Activated CD8-positive, alpha-beta memory T cell treated with anti-CD3 and anti-CD28 coated beads for 1 hour (primary cell): ENCODE measurements around the gene NEU1.
"Not testable (repeated sequence)": the region's sequence is repeated elsewhere in the genome, so short reads cannot be mapped to it uniquely, and the experiment has no call there.

Experiments used
- DNase-seq, 2 donors: peaks; one replicate each; pipeline ENCODE4 v3.0.0-alpha.2; 2020; ENCODE audit warnings: low read depth in 1 of 2; ENCODE audit errors: extremely low read depth in 1 of 2

NEU1 gene

DNA sequence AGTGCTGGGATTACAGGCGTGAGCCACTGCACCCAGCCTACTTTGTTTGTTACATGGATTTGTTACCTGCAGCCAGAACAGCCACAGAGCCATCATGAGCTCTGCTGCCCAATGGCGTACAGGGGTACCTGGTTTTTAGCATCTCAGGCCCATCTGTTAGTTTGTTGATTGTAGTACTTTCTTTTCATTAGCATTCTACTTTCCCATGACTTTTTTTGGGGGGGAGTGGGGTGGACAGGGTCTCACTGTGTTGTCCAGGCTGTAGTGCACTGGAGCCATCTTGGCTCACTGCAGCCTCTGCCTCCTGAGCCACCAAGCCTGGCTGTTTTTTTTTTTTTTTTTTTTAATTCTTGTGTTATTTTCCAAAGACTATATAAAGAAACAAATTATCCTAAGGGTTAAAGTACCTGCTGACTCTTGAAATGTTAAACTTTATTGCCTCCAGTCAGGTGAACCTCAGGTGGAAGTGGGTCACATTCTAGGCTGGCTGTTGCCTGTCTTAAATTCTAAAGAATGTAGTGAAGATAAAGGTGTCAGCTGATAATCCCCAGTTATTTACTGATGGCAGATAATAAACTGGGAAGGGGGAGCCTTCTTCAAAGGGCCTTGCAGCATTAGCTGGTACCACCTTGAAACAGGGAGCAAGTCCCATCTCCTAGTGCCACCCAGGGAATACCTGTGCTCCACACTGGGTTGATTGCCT lies 15.2 kb downstream of the NEU1 start:
- no peak for DNase-seq

DNA sequence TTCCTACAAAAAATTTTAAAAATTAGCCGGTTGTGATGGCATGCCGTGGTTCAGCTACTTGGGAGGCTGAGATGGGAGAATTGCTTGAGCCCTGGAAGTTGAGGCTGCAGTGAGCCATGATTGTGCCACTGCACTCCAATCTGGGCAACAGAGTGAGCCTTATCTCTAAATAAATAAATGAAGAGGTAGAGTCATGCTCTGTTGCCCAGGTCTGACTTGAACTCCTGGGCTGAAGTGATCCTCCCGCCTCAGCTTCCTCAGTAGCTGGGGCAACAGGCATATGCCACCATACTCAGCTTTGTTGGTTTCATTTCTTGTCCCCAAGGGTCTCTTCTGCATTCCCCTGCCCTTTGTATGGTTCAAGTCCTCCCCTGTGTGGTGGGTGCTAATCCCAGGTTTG lies 18.1 kb downstream of the NEU1 start:
- DNase-seq = no peak

DNA sequence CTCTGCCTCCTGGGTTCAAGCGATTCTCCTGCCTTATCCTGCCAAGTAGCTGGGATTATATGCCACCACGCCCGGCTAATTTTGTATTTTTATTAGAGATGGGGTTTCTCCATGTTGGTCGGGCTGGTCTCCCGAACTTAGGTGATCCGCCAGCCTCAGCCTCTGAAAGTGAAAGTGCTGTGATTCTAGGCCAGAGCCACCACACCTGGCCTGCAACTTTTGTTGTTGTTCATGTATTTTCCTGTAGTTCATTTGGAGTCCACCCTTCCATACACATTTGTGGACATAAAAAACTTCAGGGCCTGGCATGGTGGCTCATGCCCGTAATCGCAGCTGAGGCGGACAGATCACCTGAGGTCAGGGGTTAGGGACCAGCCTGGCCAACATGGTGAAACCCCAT lies 20.6 kb downstream of the NEU1 start:
- DNase-seq = no peak

DNA sequence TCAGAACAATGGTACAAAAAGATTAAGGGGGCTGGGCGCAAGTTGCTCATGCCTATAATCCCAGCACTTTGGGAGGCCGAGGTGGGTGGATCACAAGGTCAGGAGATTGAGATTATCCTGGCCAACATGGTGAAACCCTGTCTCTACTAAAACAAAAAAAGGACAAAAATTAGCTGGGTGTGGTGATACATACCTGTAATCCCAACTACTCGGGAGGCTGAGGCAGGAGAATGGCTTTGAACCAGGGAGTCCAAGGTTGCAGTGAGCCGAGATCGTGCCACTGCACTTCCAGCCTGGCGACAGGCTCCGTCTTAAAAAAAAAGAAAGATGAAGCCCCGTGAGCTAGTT lies 22.9 kb downstream of the NEU1 start:
- not testable (repeated sequence) for DNase-seq

DNA sequence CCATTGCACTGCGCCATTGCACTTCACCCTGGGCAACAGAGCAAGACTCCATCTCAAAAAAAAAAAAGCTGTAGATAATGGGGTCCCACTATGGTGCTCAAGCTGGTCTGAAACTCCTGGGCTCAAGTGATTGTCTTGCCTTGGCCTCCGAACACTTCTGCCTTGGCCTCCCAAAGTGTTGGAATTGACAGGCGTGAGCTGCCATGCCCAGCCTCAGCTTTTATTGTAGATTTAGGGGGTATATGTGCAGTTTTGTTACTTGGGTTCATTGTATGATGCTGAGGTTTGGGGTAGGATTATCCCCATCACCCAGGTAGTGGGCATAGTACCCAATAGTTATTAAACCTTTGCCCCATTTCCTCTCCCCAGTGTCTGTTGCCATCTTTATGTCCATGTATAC lies 23.7 kb downstream of the NEU1 start:
- no peak for DNase-seq

DNA sequence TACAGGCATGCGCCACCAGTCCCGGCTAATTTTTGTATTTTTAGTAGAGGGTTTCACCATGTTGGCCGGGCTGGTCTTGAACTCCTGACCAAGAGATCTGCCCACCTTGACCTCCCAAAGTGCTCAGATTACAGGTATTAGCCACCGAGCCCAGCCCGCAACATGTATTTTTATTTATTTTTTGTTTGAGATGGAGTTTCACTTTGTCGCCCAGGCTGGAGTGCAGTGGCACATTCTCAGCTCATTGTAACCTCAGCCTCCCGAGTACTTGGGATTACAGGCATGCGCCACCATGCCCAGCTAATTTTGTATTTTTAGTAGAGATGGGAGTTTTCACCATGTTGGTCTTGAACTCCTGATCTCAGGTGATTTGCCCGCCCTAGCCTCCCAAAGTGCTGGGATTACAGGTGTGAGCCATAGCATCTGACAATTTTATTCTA lies 24.5 kb downstream of the NEU1 start:
- not testable (repeated sequence) for DNase-seq

DNA sequence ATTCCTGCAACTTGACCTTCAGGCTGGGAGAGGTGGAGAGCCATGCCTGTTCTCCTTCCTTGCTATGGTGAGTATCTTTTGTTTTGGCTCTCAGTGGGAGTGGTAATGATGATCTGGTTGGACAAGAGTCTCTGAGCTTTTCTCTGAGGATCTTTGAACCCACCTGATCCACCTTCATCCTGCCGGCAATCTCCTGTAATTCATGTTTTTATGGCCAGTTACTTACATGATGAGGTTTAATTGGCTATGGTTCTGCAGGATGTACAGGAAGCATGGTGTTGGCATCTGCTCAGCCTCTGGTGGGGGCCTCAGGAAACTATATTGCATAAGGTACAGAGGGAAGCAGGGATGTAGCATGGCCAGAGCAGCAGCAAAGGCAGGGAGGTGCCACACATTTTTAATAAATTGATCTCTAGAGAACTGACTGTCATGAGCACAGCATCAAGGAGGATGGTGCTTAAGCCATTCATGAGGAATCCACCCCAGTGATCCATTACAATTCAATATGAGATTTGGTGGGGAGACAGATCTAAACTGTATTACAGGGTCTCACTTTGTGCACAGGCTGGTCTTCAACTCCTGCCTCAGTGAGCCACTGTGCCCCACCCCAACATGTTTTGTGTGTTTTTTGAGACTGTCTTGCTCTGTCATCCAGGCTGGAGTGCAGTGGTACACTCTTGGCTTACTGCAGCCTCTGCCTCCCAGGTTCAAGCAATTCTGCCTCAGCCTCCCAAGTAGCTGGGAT lies 25.1 kb downstream of the NEU1 start:
- no peak for DNase-seq

DNA sequence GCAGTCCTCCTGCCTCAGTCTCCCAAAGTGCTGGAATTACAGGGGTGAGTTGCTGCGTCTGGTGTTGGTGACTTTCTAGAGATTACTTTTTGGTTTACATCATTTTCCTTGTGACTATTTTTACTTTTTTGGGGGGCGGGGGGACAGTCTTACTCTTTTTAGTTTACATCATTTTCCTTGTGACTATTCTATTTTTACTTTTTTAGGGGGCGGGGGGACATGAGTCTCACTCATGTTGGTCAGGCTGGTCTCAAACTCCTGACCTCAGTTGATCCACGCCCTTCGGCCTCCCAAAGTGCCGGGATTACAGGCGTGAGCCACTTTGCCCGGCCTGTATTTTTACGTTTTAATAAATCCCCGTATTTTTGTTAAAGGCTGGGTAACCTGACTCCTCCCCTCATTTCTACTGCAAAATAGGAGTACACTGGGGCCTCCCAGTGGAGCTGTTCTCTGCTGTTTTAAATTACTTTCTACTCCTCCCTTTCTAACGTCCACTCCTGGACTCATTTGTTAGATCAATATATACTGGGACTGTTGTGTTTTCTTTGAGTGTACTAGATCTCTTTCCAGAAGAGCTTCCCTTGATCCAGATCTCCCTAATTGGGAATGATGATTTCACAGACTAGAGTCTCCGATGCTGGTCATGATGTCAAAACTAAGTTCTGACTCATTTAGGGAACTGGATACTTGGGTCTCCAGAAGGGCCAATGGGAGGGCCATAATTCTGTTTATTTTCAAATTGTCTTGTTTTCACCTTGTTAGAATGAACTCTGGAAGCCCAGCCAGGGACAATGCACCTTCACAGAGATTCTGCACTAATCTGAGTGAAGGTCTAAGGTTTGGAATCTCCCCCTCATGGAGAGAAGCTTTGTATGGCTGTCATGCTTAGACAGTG lies 25.9 kb downstream of the NEU1 start:
- no peak for DNase-seq

DNA sequence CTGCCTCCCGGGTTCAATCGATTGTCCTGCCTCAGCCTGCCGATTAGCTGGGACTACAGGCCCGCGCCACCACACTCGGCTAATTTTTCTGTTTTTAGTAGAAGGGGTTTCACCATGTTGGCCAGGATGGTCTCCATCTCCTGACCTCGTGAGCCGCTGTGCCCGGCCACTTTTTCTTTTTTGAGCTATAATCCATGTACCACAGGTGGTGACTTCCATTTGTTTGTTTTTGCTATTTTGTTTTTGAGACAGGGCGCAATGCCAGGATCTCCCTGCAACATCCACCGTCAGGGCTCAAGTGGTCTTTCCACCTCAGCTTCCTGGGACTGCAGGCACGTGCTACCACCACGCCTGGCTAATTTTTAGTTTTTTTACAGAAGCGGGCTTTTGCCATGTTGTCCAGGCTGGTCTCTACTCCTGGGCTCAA lies 26.6 kb downstream of the NEU1 start:
- no peak for DNase-seq

DNA sequence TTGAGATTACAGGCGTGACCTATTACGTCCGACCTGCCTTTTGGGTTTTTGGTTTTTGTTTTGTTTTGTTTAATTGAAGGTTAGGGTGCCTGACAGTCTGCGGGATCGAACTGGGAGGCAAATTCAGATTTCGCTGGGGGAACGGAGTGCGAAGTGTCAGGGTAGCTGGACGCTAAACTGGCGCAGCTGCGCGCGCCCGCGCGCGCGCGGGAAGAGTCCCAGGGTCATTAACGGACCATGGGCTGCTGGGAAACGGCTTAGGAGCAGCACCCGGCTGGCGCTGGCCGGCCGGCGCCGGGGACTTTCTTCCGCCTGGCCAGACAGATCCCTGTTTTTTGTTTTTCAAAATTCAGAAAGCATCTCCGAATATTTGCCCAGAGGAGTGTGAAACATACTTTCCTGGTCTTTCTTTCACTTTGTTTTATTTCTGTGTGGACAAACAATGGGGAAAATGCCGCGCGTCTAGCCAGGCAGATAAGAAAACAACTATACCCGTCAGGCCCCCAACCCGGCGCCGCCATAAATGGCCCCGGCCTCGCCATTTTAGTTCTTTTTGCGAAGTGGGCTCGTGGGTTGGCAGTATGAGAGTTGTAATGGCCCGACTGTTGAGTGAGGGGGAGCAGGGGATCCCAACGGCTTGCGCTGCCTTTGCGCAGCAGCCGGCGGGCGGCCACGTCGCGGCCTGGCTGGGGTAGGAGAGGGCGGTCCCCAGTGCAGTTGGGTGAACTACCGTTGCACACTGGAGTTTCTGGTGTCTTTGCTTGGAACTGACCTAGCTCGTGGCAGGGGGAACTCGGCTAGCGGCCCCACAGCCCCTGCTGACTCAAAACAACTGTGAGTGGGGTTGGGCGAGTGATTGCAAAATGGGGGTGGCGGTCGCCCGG lies 28.0 kb downstream of the NEU1 start:
- peak; percentile 60 to 69 for DNase-seq

DNA sequence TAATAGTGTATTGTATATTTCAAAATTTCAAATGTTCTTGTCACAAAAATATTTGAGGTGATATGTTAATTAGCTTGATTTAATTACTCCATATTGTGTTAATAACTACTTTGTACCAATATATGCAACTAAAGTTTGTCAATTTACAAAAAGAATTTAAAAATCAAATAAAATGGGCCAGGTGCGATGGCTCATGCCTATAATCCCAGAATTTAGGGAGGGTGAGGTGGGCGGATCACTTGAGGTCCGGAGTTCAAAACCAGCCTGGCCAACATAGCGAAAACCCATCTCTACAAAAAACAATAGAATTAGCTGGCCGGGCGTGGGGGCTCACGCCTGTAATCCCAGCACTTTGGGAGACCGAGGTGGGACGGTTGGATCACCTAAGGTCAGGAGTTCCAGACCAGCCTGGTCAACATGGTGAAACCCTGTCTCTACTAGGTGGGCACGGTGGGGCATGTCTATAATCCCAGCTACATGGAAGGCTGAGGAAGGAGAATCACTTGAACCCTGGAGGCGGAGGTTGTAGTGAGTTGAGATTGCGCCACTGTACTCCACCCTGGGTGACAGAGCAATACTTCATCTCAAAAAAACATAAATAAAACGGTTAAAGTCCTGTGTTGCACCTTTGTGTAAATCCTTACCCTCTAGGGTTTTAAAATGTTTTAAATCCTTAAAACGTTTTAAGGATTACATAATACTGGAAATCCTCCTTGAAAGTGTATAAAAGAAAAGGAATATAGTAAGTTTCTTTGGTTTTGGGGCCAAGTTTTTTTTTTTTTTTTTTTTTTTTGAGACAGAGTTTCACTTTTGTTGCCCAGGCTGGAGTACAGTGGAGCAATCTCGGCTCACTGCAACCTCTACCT lies 31.0 kb downstream of the NEU1 start:
- DNase-seq = no peak

DNA sequence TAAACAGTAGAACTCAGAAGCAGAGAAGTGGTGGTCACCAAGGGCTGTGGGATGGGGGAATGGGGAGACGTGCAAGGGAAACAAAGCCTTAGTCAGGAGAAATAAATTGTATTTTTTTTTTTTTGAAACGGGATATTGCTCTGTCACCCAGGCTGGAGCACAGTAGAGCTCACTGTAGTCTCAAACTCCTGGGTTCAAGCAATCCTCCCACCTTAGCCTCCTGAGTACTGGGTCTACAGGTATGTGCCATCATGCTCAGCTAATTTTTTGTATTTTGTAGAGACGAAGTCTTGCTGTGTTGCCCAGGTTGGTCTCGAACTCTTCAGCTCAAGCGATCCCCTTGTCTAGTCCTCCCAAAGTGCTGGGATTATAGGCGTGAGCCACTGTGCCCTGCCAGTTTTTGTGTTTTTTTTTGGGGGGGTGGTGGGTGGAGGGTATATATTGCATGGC lies 31.7 kb downstream of the NEU1 start:
- no peak for DNase-seq

DNA sequence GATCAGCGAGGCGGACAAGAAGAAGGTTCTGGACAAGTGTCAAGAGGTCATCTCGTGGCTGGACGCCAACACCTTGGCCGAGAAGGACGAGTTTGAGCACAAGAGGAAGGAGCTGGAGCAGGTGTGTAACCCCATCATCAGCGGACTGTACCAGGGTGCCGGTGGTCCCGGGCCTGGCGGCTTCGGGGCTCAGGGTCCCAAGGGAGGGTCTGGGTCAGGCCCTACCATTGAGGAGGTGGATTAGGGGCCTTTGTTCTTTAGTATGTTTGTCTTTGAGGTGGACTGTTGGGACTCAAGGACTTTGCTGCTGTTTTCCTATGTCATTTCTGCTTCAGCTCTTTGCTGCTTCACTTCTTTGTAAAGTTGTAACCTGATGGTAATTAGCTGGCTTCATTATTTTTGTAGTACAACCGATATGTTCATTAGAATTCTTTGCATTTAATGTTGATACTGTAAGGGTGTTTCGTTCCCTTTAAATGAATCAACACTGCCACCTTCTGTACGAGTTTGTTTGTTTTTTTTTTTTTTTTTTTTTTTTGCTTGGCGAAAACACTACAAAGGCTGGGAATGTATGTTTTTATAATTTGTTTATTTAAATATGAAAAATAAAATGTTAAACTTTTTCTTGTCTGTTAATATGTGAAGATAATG lies 32.9 kb downstream of the NEU1 start:
- DNase-seq = no peak

DNA sequence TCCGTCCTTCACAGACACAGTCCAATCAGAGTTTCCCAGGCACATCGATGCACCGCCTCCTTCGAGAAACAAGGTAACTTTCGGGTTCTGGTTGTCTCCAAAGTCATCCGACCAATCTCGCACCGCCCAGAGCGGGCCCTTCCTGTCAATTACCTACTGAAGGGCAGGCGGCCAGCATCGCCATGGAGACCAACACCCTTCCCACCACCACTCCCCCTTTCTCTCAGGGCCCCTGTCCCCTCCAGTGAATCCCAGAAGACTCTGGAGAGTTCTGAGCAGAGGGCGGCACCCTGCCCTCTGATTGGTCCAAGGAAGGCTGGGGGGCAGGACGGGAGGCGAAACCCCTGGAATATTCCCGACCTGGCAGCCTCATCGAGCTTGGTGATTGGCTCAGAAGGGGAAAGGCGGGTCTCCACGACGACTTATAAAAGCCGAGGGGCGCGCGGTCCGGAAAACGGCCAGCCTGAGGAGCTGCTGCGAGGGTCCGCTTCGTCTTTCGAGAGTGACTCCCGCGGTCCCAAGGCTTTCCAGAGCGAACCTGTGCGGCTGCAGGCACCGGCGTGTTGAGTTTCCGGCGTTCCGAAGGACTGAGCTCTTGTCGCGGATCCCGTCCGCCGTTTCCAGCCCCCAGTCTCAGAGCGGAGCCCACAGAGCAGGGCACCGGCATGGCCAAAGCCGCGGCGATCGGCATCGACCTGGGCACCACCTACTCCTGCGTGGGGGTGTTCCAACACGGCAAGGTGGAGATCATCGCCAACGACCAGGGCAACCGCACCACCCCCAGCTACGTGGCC lies 35.1 kb downstream of the NEU1 start, which contains the start of gene HSPA1B:
Gene HSPA1B (plus strand): TSS at position 453 of the 794 bp plus-strand sequence. CDS start 213 bp downstream, at position 666.
- DNase-seq = peak; percentile 58 to 79

DNA sequence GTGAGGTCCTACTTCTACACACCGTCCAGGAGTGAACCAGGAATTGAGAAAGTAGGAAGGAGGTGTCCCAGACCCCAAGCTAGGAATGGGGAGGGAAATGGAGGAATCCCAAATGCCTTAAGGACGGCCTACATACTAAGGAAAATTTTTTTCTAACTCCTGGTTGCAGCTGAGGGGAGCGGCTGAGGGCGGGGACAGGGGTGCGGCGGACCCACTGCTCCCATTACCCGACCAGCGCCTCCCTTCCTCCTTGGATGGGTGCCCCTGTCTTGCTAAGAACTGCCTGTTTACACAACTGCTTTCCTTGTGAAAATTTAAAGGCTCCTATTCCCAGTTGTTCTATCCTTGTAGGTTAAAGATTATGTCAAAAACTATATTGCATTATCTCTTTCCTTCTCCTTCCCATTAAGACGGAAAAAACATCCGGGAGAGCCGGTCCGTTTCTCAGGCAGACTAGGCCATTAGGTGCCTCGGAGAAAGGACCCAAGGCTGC lies 35.8 kb downstream of the NEU1 start:
- no peak for DNase-seq

DNA sequence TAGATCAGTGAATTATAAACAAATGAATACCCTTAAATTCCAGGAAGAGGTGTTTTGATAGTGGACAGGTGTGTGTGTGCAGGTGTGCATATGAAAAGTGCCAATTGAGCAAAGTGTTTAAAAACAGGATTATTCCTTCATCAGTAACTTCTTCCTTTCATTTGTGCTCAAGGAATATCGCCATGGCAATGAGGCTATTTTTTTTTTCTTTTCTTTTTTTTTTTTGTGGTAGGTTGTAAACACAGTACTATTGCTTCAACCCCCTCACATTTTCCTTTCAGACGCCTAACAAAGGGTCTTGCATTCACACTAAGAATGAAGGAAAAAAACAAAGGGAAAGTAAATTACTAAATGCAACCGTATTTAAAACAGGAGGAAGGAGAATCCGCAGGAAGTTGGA lies 37.1 kb downstream of the NEU1 start:
- DNase-seq = no peak

DNA sequence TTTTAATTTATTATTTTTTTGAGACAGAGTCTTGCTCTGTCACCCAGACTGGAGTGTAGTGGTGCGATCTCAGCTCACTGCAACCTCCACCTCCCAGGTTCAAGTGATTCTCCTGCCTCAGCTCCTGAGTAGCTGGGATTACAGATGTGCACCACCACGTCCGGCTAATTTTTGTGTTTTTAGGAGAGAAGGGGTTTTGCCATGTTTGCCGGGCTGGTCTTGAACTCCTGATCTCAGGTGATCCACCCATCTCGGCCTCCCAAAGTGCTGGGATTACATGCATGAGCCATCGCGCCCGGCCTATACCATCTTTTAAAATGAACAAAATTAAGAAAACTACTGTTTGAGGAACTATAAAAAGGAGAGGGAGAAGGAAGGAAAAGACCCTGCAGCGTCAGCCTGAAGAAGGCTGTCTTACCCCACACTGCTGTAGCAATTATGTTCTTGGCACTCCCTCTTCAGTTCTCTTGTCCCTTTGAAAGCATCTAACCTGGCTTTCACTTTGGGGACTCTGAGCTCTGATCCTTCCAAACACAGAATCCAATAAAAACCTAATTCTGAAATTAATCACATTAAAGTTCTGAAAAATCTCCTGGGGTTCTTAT lies 38.9 kb downstream of the NEU1 start:
- DNase-seq = not testable (repeated sequence)
